SK-N-SH (cell line): ENCODE results near the gene RBMS3. TPM values are rescaled to one million over a fixed set of nuclear protein-coding genes. Genes with fewer than 3 reads are reported as not detected.

ENCODE experiments used
- CTCF ChIA-PET: fragments of 300-600, 350-600 bp; formaldehyde crosslinking; extraction: SDS; loops from one replicate; lab custom pipeline; 2021; lab: Yijun Ruan, JAX
- POLR2A ChIA-PET: fragments of 350-600 bp; sonication (Branson Sonifier 250); formaldehyde crosslinking; extraction: SDS; loops from one replicate; lab custom pipeline; 2020; ENCODE audit warnings: antibody characterized with exemption, inconsistent platforms; lab: Yijun Ruan, JAX
- DNase-seq: peaks from one replicate; pipeline ENCODE4 v3.0.0; 2012
- H2AFZ ChIP-seq: fragments of 200-600 bp; sonication (generic); 2 replicates; pipeline ENCODE4 v1.8.1; 2016; ENCODE audit warnings: antibody characterized with exemption, mild to moderate bottlenecking, low read depth
- H3F3A ChIP-seq: fragments of 200-600 bp; sonication (generic); replicated peaks from 2 replicates; pipeline ENCODE3; 2016; ENCODE audit warnings: antibody characterized with exemption, mild to moderate bottlenecking; ENCODE audit not compliant: insufficient read depth
- H3K27ac ChIP-seq, 2 experiments: fragments of 200-500 bp in 1 of 2; fragments of 200-600 bp in 1 of 2; sonication (Bioruptor generic) in 1 of 2; sonication (generic), shearing (Covaris generic) in 1 of 2; 2 replicates each; pipeline versions ENCODE4 v1.5.1 to v1.6.1; 2014 to 2016; ENCODE audit warnings: low read depth in 2 of 2, inconsistent platforms in 1 of 2, low read length in 1 of 2, mild to moderate bottlenecking in 1 of 2, mixed read lengths in 1 of 2
- H3K27me3 ChIP-seq: fragments of 200-600 bp; sonication (generic), shearing (Covaris generic); 2 replicates; pipeline ENCODE4 v1.6.1; 2016; ENCODE audit warnings: mixed run types; ENCODE audit not compliant: insufficient read depth
- H3K36me3 ChIP-seq, 2 experiments: fragments of 200-500 bp in 1 of 2; fragments of 200-600 bp in 1 of 2; sonication (Bioruptor generic) in 1 of 2; sonication (generic) in 1 of 2; replicated peaks in 1 of 2; 2 replicates each; pipeline versions ENCODE3 to v1.5.1; 2014 to 2016; ENCODE audit warnings: low read length in 1 of 2, mild to moderate bottlenecking in 1 of 2; ENCODE audit not compliant: insufficient read depth in 2 of 2, control insufficient read depth in 1 of 2
- H3K4me1 ChIP-seq, 2 experiments: fragments of 200-500 bp in 1 of 2; fragments of 200-600 bp in 1 of 2; sonication (Bioruptor generic) in 1 of 2; sonication (generic), shearing (Covaris generic) in 1 of 2; 2 replicates each; pipeline versions ENCODE4 v1.5.1 to v1.6.1; 2014 to 2016; ENCODE audit warnings: low read depth in 1 of 2, low read length in 1 of 2, mixed run types in 1 of 2; ENCODE audit not compliant: insufficient read depth in 2 of 2, control insufficient read depth in 1 of 2
- H3K4me2 ChIP-seq: fragments of 200-600 bp; sonication (generic), shearing (Covaris generic); 2 replicates; pipeline ENCODE4 v1.6.1; 2017; ENCODE audit warnings: mixed run types
- H3K4me3 ChIP-seq, 2 experiments: fragments of 200-500 bp in 1 of 2; fragments of 200-600 bp in 1 of 2; sonication (Bioruptor generic) in 1 of 2; sonication (generic), shearing (Covaris generic) in 1 of 2; 2 replicates each; pipeline versions ENCODE4 v1.5.1 to v1.8.1; 2014 to 2016; ENCODE audit warnings: low read depth in 2 of 2, inconsistent platforms in 1 of 2, low read length in 1 of 2, mild to moderate bottlenecking in 1 of 2, mixed read lengths in 1 of 2, moderate library complexity in 1 of 2
- H3K79me2 ChIP-seq: fragments of 200-600 bp; sonication (generic); 2 replicates; pipeline ENCODE4 v1.8.1; 2017; ENCODE audit warnings: mild to moderate bottlenecking; ENCODE audit not compliant: insufficient read depth
- H3K9ac ChIP-seq: fragments of 200-600 bp; sonication (generic); 2 replicates; pipeline ENCODE4 v1.6.1; 2017; ENCODE audit warnings: mixed run types
- H3K9me2 ChIP-seq: fragments of 200-600 bp; sonication (generic); 2 replicates; pipeline ENCODE4 v1.6.1; 2017; ENCODE audit warnings: mixed run types
- H3K9me3 ChIP-seq: fragments of 200-600 bp; sonication (generic); 2 replicates; pipeline ENCODE4 v1.6.1; 2017; ENCODE audit warnings: mixed run types, mild to moderate bottlenecking, moderate library complexity
- H4K20me1 ChIP-seq: fragments of 200-600 bp; sonication (generic); 2 replicates; pipeline ENCODE4 v1.6.1; 2017; ENCODE audit warnings: mild to moderate bottlenecking, mixed run types; ENCODE audit not compliant: insufficient read depth
- CHD2 ChIP-seq: fragments of 150-350 bp; IDR thresholded peaks from 2 replicates; pipeline ENCODE4 v1.6.1; 2018; ENCODE audit warnings: low read length; ENCODE audit not compliant: partially characterized antibody
- ELF1 ChIP-seq: IDR thresholded peaks from 2 replicates; pipeline ENCODE4 v1.4.0; 2012
- EZH2phosphoT487 ChIP-seq: fragments of 200-600 bp; sonication (generic); IDR thresholded peaks from 2 replicates; pipeline ENCODE4 v1.6.1; 2017; ENCODE audit warnings: low read depth, mixed run types, mild to moderate bottlenecking, antibody characterized with exemption, moderate library complexity, borderline replicate concordance
- FOXJ3 ChIP-seq: sonication (generic); formaldehyde crosslinking; IDR thresholded peaks from 2 replicates; pipeline ENCODE4 v1.5.1; 2020; ENCODE audit warnings: mild to moderate bottlenecking, missing genetic modification reagents
- GABPA ChIP-seq: IDR thresholded peaks from 2 replicates; pipeline ENCODE4 v1.4.0; 2012; ENCODE audit warnings: low read depth, mild to moderate bottlenecking
- IRF3 ChIP-seq: fragments of 150-350 bp; IDR thresholded peaks from 2 replicates; pipeline ENCODE4 v1.6.1; 2016; ENCODE audit warnings: mild to moderate bottlenecking, low read depth, low read length
- JUND ChIP-seq: IDR thresholded peaks from 2 replicates; pipeline ENCODE4 v1.4.0; 2012
- MAX ChIP-seq: IDR thresholded peaks from 2 replicates; pipeline ENCODE4 v1.4.0; 2012; ENCODE audit warnings: low read depth
- MXI1 ChIP-seq: IDR thresholded peaks from 2 replicates; pipeline ENCODE4 v1.6.1; 2012; ENCODE audit warnings: mild to moderate bottlenecking, low read depth, low read length, improper control_type of control experiment
- NRF1 ChIP-seq: IDR thresholded peaks from 2 replicates; pipeline ENCODE4 v1.6.1; 2012; ENCODE audit warnings: low read depth, mild to moderate bottlenecking, low read length
- PBX3 ChIP-seq: IDR thresholded peaks from 2 replicates; pipeline ENCODE4; 2012
- POLR2AphosphoS5 ChIP-seq: IDR thresholded peaks from 2 replicates; pipeline ENCODE4 v1.6.1; 2012; ENCODE audit warnings: low read depth, low read length
- RAD21 ChIP-seq: IDR thresholded peaks from 2 replicates; pipeline ENCODE4 v1.6.1; 2012; ENCODE audit warnings: mild to moderate bottlenecking, low read length
- RCOR1 ChIP-seq: fragments of 150-350 bp; IDR thresholded peaks from 2 replicates; pipeline ENCODE4 v1.6.1; 2017; ENCODE audit warnings: antibody characterized with exemption, low read length
- SMC3 ChIP-seq: IDR thresholded peaks from 2 replicates; pipeline ENCODE4 v1.6.1; 2012; ENCODE audit warnings: low read depth, low read length, improper control_type of control experiment
- TAF1 ChIP-seq: IDR thresholded peaks from 2 replicates; pipeline ENCODE4 v1.6.1; 2012; ENCODE audit warnings: low read depth, mild to moderate bottlenecking, low read length, moderate library complexity, borderline replicate concordance
- USF1 ChIP-seq: IDR thresholded peaks from 2 replicates; pipeline ENCODE4 v1.4.0; 2012; ENCODE audit warnings: low read depth, borderline replicate concordance
- USF2 ChIP-seq: fragments of 150-350 bp; IDR thresholded peaks from 2 replicates; pipeline ENCODE4 v1.6.1; 2017; ENCODE audit warnings: antibody characterized with exemption, low read length, low read depth, borderline replicate concordance
- YY1 ChIP-seq: IDR thresholded peaks from 2 replicates; pipeline ENCODE4 v1.4.0; 2012; ENCODE audit warnings: low read depth, mild to moderate bottlenecking
- ZBTB33 ChIP-seq: IDR thresholded peaks from 2 replicates; pipeline ENCODE4 v1.4.0; 2012; ENCODE audit warnings: low read depth, borderline replicate concordance
- polyA plus RNA-seq, 3 experiments: library from polyadenylated mRNA; depleted of rRNA; stranded (reverse); fragments of >200 nt; gene quantifications; 2 replicates each; pipeline ENCODE4 v1.2.3, GENCODE V29; 2012

Gene RBMS3
- polyA plus RNA-seq, 1 of the 3 experiments (the other 2 are of a cell fraction) = 8.2 TPM

GRCh38 chr3:29826712-29827111 is 545.8 kb downstream of the RBMS3 start:
- TF ChIP-seq FOXJ3 (CRISPR knock-in tag) = no peak
- no peak for TF ChIP-seq GABPA
- TF ChIP-seq JUND = no peak
- TF ChIP-seq ZBTB33 = no peak
- no peak for TF ChIP-seq IRF3
- TF ChIP-seq PBX3 = no peak
- TF ChIP-seq ELF1 = no peak
- TF ChIP-seq NRF1 = no peak
- TF ChIP-seq MAX = no peak
- no peak for TF ChIP-seq RCOR1
- no peak for TF ChIP-seq CHD2
- no peak for TF ChIP-seq TAF1
- no peak for TF ChIP-seq MXI1
- TF ChIP-seq USF2 = no peak
- no peak for TF ChIP-seq POLR2AphosphoS5
- no peak for TF ChIP-seq YY1
- no peak for TF ChIP-seq EZH2phosphoT487
- no peak for TF ChIP-seq USF1
- TF ChIP-seq RAD21 = no peak
- no peak for TF ChIP-seq SMC3
- H3K27me3 ChIP-seq = no peaks in the 10 kb centered on the region
- peaks cover 0 to 8% of the 10 kb centered on the region in 2 experiments for H3K36me3 ChIP-seq
- H3F3A ChIP-seq = peaks cover 6% of the 10 kb centered on the region
- H3K9me3 ChIP-seq = no peaks in the 10 kb centered on the region
- H3K4me2 ChIP-seq = no peak overlapping the region
- H2AFZ ChIP-seq = no peak overlapping the region
- CTCF ChIA-PET = no interaction called here
- POLR2A ChIA-PET = no interaction called here
- H3K9ac ChIP-seq = no peak overlapping the region
- no peak for DNase-seq
- no peak overlapping the region for H3K27ac ChIP-seq
- no peak overlapping the region for H3K4me3 ChIP-seq
- no peaks in the 10 kb centered on the region for H3K79me2 ChIP-seq
- no peaks in the 10 kb centered on the region for H4K20me1 ChIP-seq
- no peaks in the 10 kb centered on the region for H3K4me1 ChIP-seq
- H3K9me2 ChIP-seq = no peaks in the 10 kb centered on the region
